Measurements from ENCODE around the gene TSPEAR.
"Not testable (repeated sequence)": the region's sequence is repeated elsewhere in the genome, so short reads cannot be mapped to it uniquely, and the experiment has no call there.

The TSPEAR gene

GRCh38 chr21:44600118-44600978, 111.0 kb downstream of the TSPEAR start, which contains the start of gene KRTAP10-7:
KRTAP10-7 (plus strand) TSS chr21:44600597; CDS start chr21:44600622, 25 bp downstream.
- DNase-seq = not testable (repeated sequence)

GRCh38 chr21:44599264-44600029, 111.9 kb downstream of the TSPEAR start:
- no peak for DNase-seq

GRCh38 chr21:44598061-44598460, 113.3 kb downstream of the TSPEAR start:
- no peak for DNase-seq

GRCh38 chr21:44596068-44596725, 115.2 kb downstream of the TSPEAR start:
- no peak for DNase-seq

- DNase-seq = no peak
Measured at GRCh38 chr21:44595524-44595923, 115.8 kb downstream of the TSPEAR start.

GRCh38 chr21:44594406-44594916, 116.9 kb downstream of the TSPEAR start:
- DNase-seq = no peak

- peak; percentile 97 for DNase-seq
Measured at GRCh38 chr21:44593598-44594405, 117.6 kb downstream of the TSPEAR start.

- DNase-seq = no peak
Measured at GRCh38 chr21:44592446-44593311, 118.7 kb downstream of the TSPEAR start, which contains the start of gene KRTAP10-6. KRTAP10-6 (minus strand) TSS chr21:44592505; CDS start chr21:44592484, 21 bp downstream.

- DNase-seq = not testable (repeated sequence)
Measured at GRCh38 chr21:44591801-44592130, 119.6 kb downstream of the TSPEAR start.

GRCh38 chr21:44590897-44591800, 120.2 kb downstream of the TSPEAR start:
- not testable (repeated sequence) for DNase-seq

- no peak for DNase-seq
Measured at GRCh38 chr21:44590311-44590721, 121.1 kb downstream of the TSPEAR start.

- DNase-seq = no peak
Measured at GRCh38 chr21:44589586-44590305, 121.6 kb downstream of the TSPEAR start.

GRCh38 chr21:44589094-44589493, 122.3 kb downstream of the TSPEAR start:
- DNase-seq = no peak

GRCh38 chr21:44585892-44586291, 125.5 kb downstream of the TSPEAR start:
- no peak for DNase-seq

GRCh38 chr21:44583800-44584147, 127.6 kb downstream of the TSPEAR start:
- no peak for DNase-seq

GRCh38 chr21:44583089-44583799, 128.1 kb downstream of the TSPEAR start:
- no peak for DNase-seq

- DNase-seq = no peak
Measured at GRCh38 chr21:44582055-44582454, 129.3 kb downstream of the TSPEAR start.

- no peak for DNase-seq
Measured at GRCh38 chr21:44581158-44581557, 130.2 kb downstream of the TSPEAR start.

Data from hematopoietic multipotent progenitor cell treated with erythropoietin and hydrocortisone succinate and interleukin-3 and kit ligand, for 8 days (in vitro differentiated cells).